Tibial nerve (tissue), 4 donors: ENCODE measurements around the gene WDR91.

ENCODE experiments used
- EP300 ChIP-seq, 2 donors: sonication (generic); formaldehyde crosslinking; IDR thresholded peaks; one replicate each; pipeline ENCODE4 v1.6.1; 2017; ENCODE audit warnings: antibody characterized with exemption in 2 of 2, mild to moderate bottlenecking in 1 of 2
- POLR2A ChIP-seq, 2 donors: fragments of 450-650 bp; IDR thresholded peaks; one replicate each; pipeline ENCODE4 v1.6.1; 2017; ENCODE audit warnings: antibody characterized with exemption in 2 of 2, mild to moderate bottlenecking in 2 of 2, moderate library complexity in 2 of 2
- TF ChIP-seq, protein P1 (sequence below), 5 experiments: fragments of 200-600 bp in 3 of 5; fragments of 450-650 bp in 2 of 5; sonication (generic) in 3 of 5; IDR thresholded peaks; one replicate each; pipeline ENCODE4 v1.5.1; 2016 to 2019; ENCODE audit warnings: antibody characterized with exemption in 5 of 5, mild to moderate bottlenecking in 3 of 5, moderate library complexity in 2 of 5

DNA sequence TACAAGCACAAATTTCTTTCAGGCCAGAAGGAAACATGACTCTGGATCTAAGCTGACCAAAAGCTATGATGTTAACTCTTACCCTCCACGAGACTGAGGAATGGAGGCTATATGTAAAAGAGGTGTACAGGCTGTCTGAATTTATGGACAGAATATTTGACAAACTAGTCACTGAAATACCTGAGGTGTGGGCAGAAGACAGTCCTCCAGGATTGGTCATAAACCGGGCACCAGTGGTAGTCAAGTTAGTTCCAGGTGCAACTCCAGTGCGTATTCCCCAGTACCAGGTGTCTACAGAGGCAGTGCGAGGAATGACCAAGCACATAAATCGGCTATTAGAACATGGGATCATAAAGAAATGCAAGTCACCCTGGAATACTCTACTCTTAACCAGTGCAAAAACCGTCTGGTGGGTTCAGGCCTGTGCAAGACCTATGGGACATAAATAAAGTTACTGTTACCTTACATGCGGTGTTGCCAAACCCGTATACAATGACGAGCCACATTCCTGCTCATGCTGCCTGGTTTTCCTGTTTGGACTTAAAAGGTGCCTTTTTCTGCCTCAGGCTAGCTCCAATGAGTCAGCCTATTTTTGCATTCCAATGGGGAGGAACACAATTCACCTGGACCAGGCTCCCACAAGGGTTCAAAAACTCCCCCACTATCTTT, 34.2 kb downstream of the WDR91 start:
- TF ChIP-seq, protein P1, sequence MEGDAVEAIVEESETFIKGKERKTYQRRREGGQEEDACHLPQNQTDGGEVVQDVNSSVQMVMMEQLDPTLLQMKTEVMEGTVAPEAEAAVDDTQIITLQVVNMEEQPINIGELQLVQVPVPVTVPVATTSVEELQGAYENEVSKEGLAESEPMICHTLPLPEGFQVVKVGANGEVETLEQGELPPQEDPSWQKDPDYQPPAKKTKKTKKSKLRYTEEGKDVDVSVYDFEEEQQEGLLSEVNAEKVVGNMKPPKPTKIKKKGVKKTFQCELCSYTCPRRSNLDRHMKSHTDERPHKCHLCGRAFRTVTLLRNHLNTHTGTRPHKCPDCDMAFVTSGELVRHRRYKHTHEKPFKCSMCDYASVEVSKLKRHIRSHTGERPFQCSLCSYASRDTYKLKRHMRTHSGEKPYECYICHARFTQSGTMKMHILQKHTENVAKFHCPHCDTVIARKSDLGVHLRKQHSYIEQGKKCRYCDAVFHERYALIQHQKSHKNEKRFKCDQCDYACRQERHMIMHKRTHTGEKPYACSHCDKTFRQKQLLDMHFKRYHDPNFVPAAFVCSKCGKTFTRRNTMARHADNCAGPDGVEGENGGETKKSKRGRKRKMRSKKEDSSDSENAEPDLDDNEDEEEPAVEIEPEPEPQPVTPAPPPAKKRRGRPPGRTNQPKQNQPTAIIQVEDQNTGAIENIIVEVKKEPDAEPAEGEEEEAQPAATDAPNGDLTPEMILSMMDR (IDR thresholded peaks at IDR 0.05): no peak
- TF ChIP-seq EP300 (IDR thresholded peaks at IDR 0.05): no peak
- TF ChIP-seq POLR2A (IDR thresholded peaks at IDR 0.05): no peak
